ENCODE results near the gene FAM200B. TPM values are rescaled to one million over a fixed set of nuclear protein-coding genes. Genes with fewer than 3 reads are reported as not detected.

The FAM200B gene
- polyA plus RNA-seq, 3 donors = 67.4 to 76.7 (median 71.6) TPM

DNA sequence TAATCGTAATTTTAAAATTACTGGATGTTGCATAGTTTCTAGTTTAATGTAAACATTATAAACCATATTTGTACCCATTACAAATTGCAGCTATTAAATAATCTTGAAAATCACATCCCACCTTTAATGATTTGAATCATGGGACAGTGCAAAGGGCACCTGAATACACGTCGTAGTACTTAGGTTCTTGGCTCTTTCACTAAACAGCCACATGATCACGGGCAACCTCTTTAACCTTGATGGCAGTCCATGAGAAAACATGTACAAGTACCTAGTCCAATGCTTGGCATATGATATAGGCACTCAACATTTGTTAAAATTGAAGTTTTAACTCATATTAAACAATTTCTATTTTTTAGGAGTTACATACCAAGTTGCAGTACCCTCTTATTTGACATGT lies 14.6 kb upstream of the FAM200B start:
- no peak for DNase-seq (ENCODE audit: low read depth in 3 of 3, low spot score in 2 of 3)

DNA sequence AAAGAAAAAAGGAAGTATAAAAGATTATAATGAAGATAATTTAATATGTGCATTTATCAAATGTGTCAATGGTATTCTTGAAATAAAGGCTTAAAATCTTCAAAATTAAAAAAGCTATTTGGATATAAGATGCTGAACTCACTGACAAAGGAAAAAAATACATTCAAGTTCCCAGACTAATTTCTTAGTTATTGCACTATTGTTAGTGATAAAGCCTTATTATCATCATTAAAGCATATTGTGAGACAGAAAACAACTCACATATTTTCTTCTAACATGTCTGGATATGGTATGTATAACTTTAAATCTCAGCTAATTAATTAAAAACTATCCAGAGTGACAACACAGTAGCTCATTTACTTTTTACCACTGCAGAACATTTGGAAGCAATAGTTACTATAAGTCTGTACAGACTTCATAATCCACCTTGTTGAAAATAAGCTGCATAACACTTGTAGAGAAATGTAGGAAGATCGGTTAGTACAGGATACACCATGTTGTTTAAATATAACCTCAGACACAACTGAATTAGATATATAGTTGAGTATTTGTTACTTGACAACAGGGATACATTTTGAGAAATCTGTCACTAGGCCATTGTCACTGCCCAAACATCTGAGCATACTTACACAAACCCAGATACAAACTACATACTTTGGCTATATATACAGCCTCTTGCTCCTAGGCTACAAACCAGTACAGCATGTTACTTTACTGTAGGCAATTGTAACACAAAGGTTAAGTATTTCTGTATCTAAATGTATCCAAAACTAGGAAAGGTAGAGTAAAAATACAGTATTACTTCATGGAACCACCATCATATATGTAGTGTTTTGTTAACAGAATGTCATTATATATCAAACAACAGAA lies 12.8 kb upstream of the FAM200B start:
- DNase-seq (ENCODE audit: low read depth in 3 of 3, low spot score in 2 of 3) = no peak

- DNase-seq (ENCODE audit: low read depth in 3 of 3, low spot score in 2 of 3) = no peak
Observed at GRCh38 chr4:15670576-15670975, 11.1 kb upstream of the FAM200B start.

- DNase-seq (ENCODE audit: low read depth in 3 of 3, low spot score in 2 of 3) = no peak
Observed at GRCh38 chr4:15672101-15672500, 9.5 kb upstream of the FAM200B start.

DNA sequence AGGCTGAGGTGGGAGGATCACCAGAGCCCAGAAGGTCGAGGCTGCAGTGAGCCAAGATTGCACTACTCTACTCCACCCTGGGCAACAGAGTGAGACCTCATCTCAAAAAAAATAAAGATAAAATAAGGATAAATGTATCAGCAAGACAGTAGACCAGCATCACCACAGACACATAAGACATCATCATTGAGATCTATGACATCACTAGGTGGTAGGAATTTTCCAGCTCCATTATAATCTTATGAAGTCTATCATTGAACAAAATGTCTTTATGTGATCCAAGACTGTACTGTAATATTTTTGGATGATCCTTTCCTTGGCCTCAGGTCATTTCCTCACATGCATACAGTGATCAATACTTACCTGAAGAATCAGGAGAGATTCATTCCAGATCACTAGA lies 8.3 kb upstream of the FAM200B start:
- DNase-seq (ENCODE audit: low read depth in 3 of 3, low spot score in 2 of 3) = no peak

GRCh38 chr4:15674046-15674445 lies 7.6 kb upstream of the FAM200B start:
- no peak for DNase-seq (ENCODE audit: low read depth in 3 of 3, low spot score in 2 of 3)

GRCh38 chr4:15674926-15675325 lies 6.7 kb upstream of the FAM200B start:
- no peak for DNase-seq (ENCODE audit: low read depth in 3 of 3, low spot score in 2 of 3)

DNA sequence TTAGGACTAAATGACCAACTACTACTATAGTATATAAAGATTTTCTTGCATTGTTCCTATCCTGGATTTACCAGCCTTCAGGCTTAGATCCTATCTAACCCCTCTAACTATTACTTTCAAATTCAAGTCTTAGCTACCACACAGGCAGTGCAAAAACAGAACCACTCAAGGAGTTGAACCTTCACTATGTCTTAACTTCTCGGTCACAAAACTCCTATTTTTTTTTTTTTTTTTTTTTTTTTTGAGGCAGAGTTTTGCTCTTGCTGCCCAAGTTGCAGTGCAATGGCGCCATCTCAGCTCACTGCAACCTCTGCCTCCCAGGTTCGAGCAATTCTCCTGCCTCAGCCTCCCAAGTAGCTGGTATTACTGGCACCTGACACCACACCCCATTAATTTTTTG lies 6.3 kb upstream of the FAM200B start:
- DNase-seq (ENCODE audit: low read depth in 3 of 3, low spot score in 2 of 3) = no peak

GRCh38 chr4:15676039-15676438 lies 5.6 kb upstream of the FAM200B start:
- no peak for DNase-seq (ENCODE audit: low read depth in 3 of 3, low spot score in 2 of 3)

- no peak for DNase-seq (ENCODE audit: low read depth in 3 of 3, low spot score in 2 of 3)
Observed at GRCh38 chr4:15676899-15677298, 4.7 kb upstream of the FAM200B start.

DNA sequence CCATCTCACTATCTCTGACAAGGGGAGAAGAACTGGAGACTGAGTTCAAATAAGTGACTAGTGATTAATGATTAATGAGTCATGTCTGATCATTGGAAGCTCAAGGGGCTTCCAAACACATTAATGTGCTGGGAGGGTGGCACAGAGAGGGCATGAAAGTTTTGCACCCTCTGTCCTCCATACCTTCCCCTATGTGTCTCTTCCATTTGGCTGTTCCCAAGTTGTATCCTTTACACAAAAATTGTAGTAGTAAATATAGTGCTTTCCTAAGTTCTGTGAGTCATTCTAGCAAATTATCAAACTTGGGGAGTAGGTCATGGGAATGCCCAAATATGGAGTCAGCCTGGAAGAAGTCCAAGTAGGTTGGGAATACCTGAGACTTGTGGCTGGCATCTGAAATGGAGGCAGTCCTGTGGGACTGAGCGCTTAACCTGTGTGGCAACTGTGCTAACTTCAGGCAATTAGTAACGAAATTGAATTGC lies 4.1 kb upstream of the FAM200B start:
- no peak for DNase-seq (ENCODE audit: low read depth in 3 of 3, low spot score in 2 of 3)

DNA sequence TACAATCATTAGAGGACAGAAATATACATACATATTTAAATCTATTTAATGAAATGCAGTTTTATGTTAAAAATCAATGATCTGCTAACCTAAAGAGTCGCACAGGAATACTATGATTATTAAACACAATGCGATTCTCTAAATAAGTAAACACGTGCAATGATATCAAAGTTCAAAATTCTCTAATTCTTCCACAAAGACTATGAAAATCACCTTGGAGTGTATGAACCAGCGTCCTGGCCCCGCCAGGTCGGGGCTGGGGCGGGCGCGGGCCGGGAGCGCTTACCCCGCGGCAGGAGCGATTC lies 608 bp upstream of the FAM200B start:
- no peak for DNase-seq (ENCODE audit: low read depth in 3 of 3, low spot score in 2 of 3)

DNA sequence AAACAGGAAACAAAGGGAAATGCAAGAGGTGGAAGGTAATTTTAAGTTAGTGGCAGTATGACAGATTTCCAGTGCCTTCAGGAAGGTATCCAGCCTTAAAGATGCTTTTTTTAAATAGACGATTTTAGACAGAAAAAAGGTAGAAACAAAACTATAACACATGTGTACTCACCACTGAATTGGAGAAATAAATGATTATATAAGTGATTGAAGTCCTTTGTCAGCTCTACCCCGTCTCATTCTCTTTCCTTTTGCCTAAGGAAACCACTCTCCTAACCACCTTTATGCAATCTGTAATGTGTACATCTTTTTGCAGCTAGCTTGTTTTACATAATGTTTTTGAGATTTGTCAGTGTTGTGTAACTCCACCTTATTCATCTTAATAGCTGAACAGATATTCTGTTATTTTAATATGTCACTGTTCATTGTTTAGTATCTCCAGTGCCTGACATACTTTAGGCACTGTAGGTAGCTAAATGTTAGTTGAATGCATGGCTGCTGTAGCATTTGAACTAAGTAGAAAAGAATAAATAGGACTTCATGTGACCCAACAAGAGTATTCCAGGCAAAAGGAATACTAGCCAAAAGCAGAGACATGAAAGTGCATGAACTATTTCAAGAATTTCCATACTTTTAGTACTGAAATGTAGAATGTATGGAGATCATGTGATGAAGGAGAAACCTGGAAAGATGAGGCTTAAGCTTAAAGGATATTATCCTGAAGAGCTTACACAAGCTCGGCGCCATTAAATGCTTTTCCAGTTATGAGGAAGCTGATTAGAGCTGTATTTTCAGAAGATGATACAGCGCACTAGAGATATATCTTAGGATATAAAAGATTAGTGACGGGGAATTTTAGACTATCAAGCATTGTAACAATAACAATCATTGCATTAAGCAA lies 865 bp downstream of the FAM200B start:
- DNase-seq (ENCODE audit: low read depth in 3 of 3, low spot score in 2 of 3) = no peak

- no peak for DNase-seq (ENCODE audit: low read depth in 3 of 3, low spot score in 2 of 3)
Observed at GRCh38 chr4:15683143-15683495, 1.5 kb downstream of the FAM200B start.

DNA sequence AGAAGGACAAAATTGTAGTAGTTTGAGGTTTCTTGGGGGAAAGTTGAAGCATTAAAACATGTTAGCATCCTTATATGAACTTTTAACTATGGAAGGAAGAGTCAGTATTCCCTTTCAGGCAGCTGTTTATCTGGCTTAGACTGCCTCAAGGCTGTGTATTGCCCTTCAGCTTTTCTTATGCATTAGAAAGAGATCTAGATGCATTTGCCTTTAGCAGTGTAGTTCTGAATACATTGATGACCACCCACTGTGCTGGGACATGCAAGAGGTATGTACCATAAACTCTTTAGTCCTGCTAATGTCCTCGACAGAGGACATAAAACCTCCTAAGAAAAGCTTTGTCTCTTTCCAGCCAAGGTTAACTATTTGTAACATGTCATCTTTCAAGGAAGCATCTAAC lies 2.9 kb downstream of the FAM200B start:
- no peak for DNase-seq (ENCODE audit: low read depth in 3 of 3, low spot score in 2 of 3)

DNA sequence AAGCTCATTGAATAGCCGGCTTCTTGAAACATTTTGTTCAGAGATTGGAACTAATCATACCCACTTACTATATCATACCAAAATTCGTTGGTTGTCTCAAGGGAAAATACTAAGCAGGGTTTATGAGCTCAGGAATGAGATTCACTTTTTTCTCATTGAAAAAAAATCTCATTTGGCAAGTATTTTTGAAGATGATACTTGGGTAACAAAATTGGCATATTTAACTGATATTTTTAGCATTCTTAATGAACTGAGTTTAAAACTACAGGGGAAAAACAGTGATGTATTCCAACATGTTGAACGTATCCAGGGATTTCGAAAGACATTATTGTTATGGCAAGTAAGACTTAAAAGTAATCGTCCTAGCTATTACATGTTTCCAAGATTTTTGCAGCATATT lies 6.4 kb downstream of the FAM200B start:
- DNase-seq (ENCODE audit: low read depth in 3 of 3, low spot score in 2 of 3) = no peak

DNA sequence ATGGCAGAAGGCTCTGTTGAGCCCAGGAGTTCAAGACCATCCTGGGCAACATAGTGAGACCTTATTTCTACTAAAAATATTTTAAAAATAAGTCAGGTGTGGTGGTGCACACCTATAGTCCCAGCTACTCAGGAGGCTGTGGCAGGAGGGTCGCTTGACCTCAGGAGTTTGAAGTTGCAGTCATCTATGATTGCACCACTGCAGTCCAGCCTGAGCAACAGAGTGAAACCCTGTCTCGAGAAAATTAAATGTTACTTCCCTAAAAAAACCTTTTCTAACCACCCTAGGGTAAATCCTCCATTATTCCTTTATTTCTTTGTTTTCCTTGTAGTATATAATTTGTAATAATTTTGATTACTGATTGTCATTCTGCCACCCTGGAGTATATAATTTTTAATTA lies 7.9 kb downstream of the FAM200B start:
- no peak for DNase-seq (ENCODE audit: low read depth in 3 of 3, low spot score in 2 of 3)

- no peak for DNase-seq (ENCODE audit: low read depth in 3 of 3, low spot score in 2 of 3)
Observed at GRCh38 chr4:15690020-15690809, 8.6 kb downstream of the FAM200B start.

GRCh38 chr4:15691346-15692135 lies 9.9 kb downstream of the FAM200B start:
- DNase-seq (ENCODE audit: low read depth in 3 of 3, low spot score in 2 of 3) = no peak

DNA sequence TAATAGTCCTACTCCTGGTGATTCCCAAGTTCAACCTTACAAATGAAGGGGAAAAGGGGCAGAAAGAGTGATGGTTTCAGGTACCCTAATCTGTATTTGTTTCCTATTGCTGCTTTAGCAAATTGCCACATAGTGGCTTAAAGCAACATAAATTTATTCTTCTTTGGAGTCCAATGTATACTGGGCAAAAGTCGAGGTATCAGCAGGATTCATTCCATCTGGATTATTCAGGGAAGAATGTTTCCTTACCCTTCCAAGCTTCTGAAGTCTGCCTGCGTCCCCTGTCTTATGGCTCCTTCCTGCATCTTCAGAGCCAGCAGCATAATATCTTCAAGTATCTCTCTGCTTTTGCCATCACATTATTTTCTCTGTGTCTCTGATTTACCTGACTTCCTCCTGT lies 11.0 kb downstream of the FAM200B start:
- no peak for DNase-seq (ENCODE audit: low read depth in 3 of 3, low spot score in 2 of 3)

Data from right renal cortex interstitium (tissue), 3 donors.